Measurements from ENCODE around the gene HLA-DPA1.
A peak's percentile ranks its signal among the peaks of the same experiment; 100 is the strongest.

The HLA-DPA1 gene

GRCh38 chr6:33014841-33015634, 58.4 kb downstream of the HLA-DPA1 start:
- DNase-seq, result peak; percentile 47 to 70

Data from NCI-H446 (cell line).